HCEC 1CT (cell line): ENCODE data around the gene MAP3K7CL.

ENCODE experiments used
- DNase-seq: peaks from one replicate; pipeline ENCODE4 v3.0.0-alpha.2; 2017

The MAP3K7CL gene, protein sequence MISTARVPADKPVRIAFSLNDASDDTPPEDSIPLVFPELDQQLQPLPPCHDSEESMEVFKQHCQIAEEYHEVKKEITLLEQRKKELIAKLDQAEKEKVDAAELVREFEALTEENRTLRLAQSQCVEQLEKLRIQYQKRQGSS

DNA sequence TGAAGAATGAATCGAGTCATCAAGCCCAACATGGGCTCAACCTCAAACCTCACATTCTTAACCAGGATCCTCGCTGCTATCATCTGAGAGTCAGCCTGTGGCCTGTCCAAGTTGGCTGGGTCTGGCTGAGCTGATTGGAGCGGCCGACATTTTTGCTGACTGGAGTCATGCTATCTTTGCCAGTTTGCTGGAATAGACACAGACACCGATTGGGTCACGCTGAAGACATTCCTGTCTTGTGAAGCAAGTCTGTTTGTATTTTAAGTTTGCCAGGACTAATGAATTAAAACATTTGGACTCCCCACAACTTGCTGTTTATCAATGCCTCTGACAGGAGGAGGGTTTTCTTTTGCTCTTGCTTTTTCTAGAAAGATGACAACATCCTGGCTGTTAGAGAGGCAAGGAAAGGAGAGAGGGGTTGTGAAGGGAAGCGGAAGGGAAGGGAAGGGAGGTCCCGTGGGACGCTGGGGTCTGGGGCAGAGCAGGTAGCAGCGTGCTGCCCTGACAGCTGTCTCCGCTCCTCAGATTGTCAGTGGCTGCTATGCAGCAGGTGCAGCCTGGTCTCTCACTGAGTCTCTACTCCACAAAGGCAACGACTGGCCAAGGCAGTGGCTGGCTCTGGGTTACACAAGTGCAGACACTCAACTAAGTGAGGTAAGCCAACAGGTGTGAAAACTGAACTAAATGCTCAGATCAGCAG lies at the start of gene MAP3K7CL:
Gene MAP3K7CL (plus strand): TSS at position 375 of the 700 bp plus-strand sequence. CDS start 2,701 bp downstream, outside the sequence.
- peak; percentile 99 for DNase-seq

GRCh38 chr21:29082046-29082815 lies 48.2 kb upstream of the MAP3K7CL start:
- no peak for DNase-seq

DNA sequence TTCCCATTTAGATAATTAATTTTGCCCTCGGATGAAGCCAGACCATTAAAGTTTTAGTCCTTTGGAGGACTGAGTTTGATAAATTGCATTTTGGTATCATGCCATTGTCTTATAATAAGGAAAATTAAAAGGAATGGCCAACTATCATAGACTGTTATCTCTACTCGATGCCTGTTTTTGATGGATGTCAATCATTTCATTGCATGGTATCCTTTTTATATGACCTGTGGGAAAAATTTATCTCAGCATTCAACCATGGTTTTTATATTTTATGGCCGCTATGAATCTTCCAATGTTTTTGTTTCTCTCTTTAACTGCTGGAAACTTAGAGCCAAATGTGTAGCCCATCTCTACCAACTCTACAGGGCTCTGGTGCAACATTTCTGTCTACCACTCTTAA lies 47.1 kb upstream of the MAP3K7CL start:
- no peak for DNase-seq

DNA sequence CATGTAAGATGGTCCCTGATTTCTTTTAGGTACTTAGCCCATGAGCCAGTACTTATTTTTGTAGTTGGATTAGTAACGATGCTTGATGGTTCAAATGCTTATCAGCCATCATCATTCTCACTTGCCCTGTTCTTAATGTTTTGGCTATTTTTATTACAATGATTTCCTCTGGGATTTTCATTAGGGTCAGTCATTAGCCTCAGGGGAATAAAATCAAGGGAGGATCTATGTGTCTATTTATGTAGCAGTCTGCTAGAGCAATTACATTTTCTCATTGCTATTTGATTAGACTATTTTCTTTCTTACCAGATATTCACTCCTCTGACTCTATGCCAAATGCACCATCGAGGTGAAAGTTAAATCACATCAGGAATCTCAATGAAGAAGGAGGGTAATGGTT lies 46.1 kb upstream of the MAP3K7CL start:
- DNase-seq: no peak

GRCh38 chr21:29085106-29085752 lies 45.2 kb upstream of the MAP3K7CL start:
- DNase-seq: no peak

DNA sequence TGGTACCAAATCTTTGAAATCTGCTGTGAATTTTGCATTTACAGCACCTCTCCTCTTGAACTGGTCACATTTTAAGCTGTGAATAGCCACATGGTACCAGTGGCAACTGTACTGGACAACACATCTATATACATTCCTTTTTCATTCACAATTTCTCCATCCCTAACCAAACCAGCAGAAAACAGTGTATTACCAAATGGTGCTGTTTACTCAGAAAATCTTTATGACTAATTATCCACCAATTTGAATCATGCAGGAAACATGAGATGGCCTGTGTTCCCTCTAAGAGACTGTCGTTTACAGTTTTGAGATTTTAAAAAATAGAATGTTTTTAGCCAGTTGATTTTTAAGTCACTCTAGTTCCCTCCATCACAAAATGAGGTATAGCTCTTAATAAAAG lies 39.4 kb upstream of the MAP3K7CL start:
- peak; percentile 94 for DNase-seq

- DNase-seq: peak; percentile 77
These were observed 38.1 kb upstream of the MAP3K7CL start for GRCh38 chr21:29092102-29092959.

DNA sequence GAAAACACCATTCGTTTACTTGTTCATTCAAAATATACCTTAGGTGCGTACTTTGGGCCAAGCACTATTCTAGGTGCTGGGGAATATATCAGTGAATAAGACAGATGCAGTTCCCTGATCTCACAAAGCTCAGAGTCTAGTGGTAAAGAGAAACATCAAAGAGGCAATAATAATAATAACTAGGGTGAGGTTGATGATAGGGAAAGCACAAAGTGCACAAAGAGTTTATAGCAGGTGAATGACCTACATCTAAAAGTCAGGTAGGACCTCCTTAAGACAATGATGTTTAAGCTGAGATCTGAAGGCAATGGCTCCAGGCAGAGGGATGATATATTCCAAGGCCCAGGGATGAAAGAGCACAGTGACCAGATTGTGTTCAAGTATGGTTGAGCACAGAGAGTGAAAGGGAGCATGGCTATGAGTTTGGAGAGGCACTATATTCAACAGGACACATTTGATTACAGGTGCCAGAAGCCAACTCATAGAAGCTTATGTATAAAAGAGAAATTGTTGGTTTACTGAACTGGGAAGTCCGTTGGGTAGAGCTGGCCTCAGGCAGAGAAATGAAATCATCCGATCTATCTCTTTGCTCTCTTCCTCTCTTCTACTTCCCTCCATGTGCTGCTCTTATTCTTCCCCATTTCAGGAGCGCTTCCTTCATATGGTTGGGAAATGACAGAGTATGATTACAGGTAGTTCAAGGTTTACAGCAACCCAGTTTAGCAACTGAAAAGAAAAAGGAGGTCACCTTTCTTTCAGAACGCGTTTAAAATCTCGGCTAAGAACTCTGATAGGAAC lies 34.0 kb upstream of the MAP3K7CL start:
- no peak for DNase-seq

DNA sequence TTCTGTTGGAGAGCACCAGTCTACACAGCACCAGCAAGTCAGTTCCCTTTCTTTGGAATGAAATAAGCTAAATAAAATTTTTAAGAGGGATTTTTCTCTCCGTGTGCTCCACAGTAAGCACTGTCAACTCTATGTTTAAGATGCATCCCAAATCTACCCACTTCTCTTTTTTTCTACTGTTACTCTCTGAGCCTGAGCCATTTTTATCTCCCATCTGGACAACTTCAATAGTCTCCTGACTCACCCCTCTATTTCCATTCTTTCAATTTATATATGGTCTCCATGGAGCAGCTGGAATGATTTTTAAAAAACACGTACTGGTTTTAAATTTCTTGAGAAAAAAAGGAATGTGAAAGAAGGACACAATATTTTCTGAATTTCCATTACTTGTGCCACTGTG lies 32.3 kb upstream of the MAP3K7CL start:
- DNase-seq: no peak

- DNase-seq: no peak
These were observed 27.6 kb upstream of the MAP3K7CL start for GRCh38 chr21:29102791-29103257.

GRCh38 chr21:29104239-29104708 lies 26.2 kb upstream of the MAP3K7CL start:
- DNase-seq: no peak

GRCh38 chr21:29105218-29105617 lies 25.2 kb upstream of the MAP3K7CL start:
- peak; percentile 64 for DNase-seq

DNA sequence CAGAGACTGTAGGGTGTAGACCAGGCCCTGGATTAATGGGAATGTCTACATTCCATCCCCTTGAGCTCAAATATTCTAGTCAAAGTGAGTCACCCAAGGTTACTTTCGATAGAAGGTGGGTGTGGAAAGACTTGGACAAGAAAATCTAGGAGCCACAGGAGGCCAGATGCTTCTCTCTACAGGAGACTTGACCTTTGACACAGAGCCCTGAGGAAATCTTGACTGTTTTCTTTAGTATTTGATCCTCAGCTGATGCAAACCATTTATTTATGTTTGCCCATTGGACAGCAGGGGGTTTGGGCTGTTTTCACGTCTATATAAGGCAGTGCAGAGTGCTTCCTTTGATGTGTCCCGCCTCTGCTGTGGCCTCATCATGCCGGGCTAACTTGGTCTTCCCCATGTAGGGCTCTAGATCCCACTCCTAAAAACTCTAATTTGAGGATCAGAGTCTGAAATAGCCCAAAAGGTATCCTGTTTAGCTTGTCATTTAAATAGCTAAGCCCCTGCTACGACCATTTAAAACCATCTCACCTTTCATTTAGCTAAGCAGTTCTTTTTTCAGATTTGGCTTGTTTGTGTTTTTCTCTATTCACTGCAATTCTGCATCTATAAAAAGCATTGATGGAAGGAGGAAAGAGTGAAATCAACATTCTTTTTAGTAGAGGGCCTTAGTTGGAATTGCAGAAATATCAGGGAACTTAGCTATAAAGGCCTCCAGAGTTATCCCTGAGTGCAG lies 15.5 kb upstream of the MAP3K7CL start:
- peak; percentile 95 for DNase-seq

- DNase-seq: no peak
These were observed 14.5 kb upstream of the MAP3K7CL start for GRCh38 chr21:29115899-29116298.

- no peak for DNase-seq
These were observed 13.0 kb upstream of the MAP3K7CL start for GRCh38 chr21:29117372-29117955.

DNA sequence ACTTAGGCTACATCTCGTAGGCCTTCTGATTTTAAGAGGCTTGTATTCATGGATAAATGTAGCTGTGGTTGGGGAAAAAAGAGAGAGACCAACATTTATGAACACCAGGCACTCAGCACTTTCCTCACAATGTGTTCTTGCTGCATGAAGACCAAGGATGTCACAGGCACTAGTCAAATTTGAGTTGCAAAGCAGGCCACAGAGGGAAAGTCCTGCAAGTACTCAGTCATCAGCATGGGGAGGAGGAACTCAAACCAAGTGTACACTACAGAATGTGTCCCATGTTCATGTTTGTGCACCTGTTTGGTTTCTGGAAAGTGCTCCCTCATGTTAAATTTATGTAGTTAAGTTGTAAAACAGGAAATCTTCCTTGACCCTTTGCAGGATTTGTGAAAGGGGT lies 8.7 kb upstream of the MAP3K7CL start:
- DNase-seq: no peak

DNA sequence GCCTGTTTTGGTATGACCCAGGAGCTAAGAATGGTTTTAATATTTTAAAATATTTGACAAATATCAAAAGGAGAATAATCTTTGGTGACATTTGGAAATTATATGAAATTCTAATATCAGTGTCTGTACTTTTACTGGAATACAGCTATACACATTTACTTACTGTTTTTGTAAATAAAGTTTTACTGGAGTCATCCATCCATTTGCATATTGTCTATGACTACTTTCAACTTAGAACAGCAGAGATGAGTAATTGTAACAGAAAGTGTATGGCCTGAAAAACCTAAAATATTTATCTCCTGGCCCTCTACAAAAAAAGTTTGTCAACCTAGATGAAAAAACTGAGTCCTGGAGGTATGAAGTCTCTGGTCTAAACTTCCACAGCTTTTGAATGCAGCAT lies 5.8 kb upstream of the MAP3K7CL start:
- DNase-seq: no peak

DNA sequence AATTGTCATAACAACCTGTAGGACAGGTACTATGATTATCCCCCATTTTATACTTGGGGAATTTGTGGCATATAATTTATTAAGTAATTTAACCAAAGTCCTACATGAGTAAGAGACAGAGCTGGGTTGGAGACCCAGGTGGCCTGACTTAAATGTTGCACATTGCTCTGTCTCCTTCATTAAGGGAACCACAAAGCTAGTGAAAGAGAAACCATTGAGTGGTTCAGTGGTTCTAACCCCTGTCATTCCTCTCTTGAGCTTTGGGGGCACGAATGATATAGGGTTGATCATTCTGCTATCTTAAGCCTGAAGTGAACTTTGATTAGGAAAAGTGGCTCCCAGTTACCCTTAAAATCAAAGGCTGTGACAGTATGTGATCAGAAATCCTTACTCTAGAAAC lies 5.3 kb upstream of the MAP3K7CL start:
- DNase-seq: no peak

DNA sequence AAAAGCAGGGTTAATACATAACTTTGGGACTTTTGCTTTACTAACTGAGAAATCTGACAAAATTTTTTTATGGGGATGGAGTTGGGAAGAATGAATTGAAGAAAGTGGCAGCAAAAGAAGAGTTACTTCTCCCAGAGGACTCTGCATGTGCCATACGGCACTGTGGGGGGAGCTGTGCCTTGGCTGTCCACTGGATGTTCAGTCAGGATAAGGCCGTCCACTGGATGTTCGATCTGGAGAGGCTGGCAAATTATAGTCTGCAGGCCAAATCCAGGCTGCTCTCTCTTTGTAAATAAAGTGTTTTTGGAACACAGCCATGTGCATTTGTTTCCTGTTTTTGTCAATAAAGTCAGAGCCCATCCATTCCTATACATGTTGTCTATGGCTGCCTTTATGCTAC lies 4.5 kb upstream of the MAP3K7CL start:
- no peak for DNase-seq

- no peak for DNase-seq
These were observed 2.8 kb downstream of the MAP3K7CL start for GRCh38 chr21:29133241-29133640.
